Stimulated activated CD8-positive, alpha-beta memory T cell treated with anti-CD3 and anti-CD28 coated beads, Interleukin-7, amount 100 ng/mL, for 4 hours (primary cell): ENCODE data around the gene TYK2.
"Not testable (repeated sequence)": the region's sequence is repeated elsewhere in the genome, so short reads cannot be mapped to it uniquely, and the experiment has no call there.

ENCODE experiments used
- DNase-seq, 2 donors: peaks; one replicate each; pipeline ENCODE4 v3.0.0-alpha.2; 2020; ENCODE audit warnings: low read depth in 2 of 2

TYK2 gene

DNA sequence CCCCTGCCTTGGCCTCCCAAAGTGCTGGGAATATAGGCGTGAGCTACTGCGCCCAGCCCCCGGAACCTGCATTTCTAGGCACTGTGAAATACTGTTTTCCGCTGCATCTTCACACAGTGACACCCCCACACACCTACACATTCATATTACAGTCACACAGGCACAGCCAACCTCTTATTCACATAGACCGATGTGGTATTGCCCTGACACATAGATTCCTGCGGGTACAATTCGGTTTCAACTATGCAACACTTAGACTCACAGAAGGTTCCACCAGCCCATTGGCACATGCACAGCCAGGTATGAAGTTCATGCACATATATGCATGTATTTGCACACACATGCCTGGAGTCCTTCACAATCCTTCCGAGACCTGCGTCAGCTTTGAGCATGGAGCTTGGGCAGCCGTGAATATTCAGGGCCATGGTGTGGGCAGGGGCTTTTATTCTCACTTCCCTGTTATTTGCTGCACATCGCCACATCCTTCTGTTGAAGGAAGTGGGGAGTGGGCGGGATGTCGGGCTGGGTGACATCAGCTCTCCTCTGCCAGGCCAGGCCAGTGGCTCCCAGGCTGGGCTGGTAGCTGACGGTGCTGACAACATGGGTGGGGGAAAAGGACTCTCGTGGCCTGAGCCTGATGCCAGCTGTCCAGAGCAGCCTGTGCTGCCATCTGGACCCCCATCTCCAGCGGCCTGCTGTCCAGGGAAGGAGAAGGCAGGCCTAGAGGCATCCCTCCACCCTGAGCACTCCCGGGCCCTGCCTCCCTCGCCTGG, 28.3 kb upstream of the TYK2 start:
- peak; percentile 49 to 60 for DNase-seq

DNA sequence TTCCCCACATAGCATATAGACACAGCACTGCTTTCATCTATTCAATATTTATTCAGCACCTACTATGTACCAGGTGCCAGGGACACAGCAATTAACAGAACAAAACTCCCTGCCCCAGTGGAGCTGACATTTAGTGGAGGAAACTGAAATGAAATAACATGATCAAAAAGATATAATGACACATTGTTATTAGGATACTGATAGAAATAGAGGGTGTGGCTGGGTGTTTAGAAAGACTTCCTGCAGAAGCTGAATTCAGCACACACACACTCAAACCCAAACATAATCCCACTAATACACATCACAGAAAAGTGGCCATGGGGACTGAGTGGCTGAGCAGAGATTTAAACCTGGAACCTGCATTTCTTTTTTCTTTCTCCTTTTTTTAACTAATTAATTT, 26.7 kb upstream of the TYK2 start:
- no peak for DNase-seq

DNA sequence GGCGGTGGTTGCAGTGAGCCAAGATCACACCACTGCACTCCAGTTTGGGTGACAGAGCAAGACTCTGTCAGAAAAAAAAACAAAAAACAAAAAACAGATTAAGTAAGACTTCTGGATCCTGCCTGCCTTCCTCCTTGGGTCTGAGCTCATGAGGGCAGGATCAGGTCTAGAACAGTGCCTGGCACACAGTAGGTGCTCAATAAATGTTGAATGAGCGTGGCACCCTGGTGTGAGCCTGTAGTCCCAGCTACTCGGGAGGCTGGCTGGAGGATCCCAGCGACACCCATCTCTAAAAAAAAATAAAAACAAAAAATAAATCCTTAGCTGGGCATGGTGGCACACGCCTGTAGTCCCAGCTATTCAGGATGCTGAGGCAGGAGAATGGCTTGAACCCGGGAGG, 25.8 kb upstream of the TYK2 start:
- no peak for DNase-seq

DNA sequence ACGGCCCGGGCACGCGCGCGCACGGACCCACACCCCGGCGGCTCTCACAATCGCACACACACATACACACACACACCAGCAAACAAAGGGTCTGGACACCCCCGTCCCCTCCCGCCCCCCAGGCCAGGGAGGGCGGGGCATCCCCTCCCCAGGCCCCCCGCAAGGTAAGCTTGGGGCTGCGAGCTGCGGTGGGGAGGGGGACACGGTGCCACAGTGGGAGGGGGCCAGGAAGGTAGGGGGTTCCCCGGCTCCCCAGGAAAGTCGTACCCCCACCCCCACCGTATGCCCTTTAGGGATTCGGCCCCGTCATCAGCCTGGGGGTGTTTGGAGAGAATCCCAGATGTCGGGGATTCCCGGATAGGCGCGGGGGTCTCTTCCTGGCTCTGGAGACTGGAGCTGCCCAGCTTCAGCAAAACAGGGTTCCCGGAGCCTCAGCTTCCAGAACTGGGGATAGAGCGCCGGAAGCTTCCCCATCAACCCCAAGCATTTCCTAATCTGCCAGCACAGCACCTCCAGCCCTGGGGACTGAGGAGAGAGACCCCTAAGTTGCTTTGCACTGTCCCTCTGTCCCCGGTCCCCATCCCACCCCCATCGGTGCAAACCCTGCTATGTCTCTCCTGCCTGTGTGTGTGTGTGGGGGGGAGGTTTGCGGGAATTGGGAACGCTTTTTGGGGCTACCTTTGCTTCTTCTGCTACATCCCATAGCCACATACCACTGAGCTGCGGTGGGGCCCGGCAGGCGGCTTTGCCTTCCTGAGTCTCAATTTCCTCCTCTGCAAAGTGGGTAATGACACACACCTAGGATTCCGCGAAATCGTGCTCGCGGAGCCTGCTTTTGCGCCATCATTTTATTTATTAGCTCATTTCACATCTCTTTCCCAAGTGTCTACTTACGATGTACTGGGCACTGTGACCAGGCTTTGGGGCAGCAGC, 24.8 kb upstream of the TYK2 start:
- DNase-seq, result peak; percentile 52 to 57

DNA sequence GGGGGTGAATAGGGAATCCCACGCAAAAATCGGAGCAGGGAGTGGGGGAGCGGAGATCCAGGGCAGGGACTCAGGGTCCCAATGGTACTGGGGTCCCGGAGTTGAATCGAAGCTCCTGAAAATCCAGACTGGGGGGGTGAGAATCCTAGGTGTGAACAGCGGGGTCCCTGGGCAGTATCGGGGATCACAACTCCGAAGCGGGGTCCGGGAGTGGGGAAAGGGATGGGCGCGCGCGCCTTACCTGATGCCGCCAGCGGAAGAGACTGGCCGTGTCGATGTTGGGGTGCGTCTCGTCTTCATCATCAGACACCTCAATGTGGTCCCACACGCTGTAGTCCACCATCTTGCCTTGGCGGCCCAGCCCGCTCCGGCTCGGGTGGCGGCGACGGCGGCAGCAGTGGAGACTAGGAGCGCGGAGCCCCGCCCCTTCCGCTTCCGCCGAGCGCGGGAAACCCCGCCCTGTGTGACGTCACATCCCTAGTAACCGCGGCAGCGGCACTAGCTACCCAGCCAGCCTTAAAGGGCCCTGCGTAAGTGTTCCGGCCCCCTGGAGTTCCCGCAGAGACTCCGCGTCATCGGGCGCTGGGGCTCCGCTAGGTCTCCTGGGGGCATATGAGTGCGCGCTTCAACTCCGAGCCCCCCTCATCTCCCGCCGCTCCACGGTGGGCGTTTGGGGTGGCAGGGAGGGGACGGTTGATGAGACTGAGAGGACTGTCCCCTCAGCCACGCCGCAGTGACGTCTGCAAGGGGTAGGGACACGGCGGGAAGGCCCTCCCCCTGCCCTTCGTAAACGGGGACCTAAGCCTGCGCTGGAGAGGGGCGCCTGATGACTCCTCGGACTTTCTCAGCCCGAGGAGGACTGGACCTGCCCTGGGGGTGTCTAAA, 23.0 kb upstream of the TYK2 start, which contains the start of gene CDC37:
CDC37 (minus strand) TSS at position 406 of the 885 bp plus-strand sequence; CDS start at position 343, 63 bp downstream.
- peak; percentile 93 to 96 for DNase-seq

DNA sequence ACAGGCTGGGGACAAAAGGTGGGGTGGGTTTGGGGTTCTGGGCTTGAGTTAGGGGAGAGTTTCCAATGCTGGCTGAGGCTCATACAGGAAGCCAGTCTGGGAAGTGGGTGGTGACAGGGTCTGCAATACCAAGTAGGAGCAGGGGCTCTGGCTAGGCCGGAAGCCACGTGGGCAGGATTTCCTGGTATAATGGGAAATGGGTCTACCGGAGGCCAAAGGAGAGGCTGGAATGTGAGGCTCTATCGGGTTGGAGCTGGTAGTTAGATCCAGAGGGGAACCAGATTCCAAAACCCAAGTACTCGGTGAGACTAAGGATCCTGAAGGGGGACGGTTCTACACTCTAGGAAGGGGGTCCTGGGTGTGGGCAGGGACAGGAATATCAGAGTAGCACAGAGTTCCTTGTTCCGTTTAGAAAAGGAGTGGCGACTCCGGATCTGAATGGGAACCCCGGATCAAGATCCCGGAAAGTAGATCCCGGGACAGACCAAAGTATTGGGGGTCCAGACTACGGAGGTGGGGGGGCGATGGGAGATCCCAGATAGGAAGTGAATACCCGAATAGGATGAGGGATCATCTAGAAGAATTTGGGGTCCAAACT, 22.2 kb upstream of the TYK2 start:
- no peak for DNase-seq

DNA sequence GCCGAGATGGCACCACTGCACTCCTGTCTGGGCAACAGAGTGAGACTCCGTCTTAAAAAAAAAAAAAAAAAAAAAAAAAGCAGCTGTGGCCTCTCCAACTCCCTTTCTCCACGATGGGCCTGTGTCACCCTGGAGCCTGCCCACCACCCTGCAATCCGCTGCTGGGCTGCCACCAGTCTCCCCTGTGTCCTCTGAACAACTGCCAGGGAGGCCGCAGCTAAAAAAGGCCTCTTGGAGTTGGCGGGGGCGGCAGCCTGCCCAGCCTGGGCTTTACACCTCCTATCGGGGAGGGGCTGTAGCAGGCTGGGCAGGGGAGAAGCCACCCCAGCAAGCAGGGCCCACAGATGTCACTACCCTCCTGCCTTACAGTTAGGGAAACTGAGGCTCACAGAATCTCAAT, 19.5 kb upstream of the TYK2 start:
- no peak for DNase-seq

DNA sequence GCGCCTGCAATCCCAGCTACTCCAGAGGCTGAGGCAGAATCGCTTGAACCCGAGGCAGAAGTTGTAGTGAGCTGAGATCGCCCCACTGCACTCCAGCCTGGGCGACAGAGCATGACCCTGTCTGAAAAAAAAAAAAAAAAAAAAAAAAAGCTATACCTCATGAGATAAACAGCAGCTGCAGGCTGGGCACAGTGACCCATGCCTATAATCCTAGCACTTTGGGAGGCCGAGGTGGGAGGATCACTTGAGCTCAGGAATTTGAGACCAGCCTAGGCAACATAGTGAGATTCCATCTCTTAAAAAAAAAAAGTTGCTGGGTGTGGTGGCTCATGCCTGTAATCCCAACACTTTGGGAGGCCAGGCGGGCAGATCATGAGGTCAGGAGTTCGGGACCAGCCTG, 19.0 kb upstream of the TYK2 start:
- not testable (repeated sequence) for DNase-seq

DNA sequence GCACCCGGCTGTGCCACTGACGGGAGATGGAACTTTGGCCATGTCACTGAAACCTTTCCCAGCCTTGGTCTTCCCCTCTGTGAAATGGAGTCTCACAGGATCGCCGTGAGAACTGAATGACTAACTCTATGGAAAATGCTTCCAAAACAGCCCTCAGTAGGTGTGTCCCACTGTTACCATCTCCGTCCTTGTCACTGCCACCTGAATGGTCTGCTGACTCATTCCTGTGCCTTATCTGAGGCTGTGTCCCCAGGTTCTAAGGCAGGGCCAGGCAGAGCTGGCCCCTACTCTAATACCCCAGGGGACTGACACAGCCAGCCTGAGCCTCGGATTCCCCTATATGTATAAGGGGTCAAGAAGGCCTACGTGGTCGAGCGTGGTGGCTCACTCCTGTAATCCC, 18.4 kb upstream of the TYK2 start:
- DNase-seq, result no peak

DNA sequence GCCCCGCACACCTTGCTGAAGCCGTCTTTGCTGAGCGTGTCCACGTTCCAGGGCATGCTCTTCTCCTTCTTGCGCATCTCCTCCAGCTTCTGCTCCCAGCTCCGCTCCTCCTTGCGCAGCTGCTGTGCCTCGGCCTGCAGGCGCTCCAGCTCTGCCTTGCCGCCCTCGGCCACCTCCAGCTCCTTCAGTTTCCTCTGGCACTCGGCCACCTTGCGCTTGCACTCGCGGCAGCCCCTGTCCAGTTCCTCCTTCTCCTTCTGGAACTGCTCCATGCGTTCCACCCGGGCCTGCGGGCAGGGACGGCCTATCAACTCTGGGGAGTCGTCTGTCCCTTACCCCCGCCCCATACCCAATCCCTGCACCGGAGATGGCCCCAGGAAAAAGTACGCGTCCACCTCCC, 15.5 kb upstream of the TYK2 start:
- no peak for DNase-seq

DNA sequence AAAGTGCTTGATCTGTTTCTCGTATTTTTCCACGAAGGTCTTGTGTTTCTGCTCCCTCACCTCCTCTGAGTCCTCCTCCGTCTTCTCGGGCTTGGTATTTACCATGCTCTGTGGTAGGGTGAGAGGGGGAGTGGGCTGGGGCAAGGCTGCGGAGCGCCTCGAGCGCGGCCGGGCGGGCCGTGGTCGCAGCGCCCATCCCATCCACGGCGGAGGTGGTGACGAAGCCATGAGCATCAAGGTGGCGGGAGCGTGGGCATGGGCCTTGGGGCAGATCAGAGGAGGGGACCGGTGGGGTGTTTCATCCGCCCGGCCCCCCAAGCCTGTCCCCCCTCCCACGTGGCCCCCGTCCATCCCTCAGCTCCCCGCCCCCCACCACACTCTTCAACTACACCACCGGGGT, 15.1 kb upstream of the TYK2 start:
- no peak for DNase-seq

DNA sequence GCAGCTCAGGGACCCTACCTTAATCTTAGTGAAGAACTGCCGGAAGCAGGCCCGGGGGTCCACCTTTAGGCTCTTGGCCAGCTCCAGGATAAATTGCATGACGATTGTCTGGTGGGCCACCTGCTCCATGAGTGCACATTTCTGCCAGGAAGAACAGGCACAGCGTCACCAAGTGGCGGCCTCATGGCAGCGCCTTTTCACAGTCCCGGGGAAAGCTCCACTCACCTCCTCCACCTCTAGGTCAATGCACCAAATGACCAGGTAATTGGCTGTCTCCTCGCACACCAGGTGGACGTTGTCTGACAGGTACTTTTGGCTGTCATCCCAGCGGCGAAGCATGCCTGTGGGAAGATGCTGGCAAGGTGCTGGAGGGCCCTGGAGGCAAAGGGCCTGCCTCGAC, 14.6 kb upstream of the TYK2 start:
- no peak for DNase-seq

DNA sequence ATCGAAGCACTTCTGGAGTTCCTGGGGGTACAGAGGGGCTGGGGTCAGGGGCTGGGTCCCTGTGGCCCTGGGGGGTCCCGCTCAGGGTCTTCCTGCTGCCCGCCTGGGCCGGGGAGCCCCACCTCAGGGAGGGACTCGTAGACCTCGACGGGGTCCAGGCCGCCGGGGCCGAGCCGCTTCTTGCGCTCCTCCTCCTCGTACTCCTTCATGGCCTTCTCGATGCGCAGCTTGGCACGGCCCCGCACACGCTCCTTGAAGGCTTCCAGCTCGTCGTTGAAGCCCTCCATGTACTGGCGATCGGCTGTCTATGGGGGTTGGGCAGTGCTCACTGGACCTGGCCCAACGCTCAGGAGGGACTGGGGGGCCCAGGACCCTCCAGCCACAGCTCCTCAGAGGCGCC, 12.8 kb upstream of the TYK2 start:
- no peak for DNase-seq

DNA sequence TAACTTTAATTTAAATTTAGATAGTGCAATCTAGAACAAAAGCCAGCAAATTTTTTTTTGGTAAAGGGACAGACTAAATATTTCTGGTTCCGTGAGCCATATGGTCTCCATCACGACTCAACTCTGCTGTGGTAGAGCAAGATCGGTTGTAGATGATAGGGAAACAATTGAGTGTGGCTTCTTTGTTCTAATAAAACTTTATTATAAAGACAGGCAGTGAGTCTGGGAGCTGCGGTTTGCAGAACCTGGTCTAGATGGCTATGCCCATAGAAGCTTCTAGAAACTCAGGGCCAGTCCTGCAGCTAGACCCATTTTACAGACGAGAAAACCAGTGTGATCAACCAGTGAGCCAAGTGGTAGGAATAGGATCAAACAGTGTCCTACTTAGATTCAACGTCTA, 11.7 kb upstream of the TYK2 start:
- DNase-seq, result no peak

DNA sequence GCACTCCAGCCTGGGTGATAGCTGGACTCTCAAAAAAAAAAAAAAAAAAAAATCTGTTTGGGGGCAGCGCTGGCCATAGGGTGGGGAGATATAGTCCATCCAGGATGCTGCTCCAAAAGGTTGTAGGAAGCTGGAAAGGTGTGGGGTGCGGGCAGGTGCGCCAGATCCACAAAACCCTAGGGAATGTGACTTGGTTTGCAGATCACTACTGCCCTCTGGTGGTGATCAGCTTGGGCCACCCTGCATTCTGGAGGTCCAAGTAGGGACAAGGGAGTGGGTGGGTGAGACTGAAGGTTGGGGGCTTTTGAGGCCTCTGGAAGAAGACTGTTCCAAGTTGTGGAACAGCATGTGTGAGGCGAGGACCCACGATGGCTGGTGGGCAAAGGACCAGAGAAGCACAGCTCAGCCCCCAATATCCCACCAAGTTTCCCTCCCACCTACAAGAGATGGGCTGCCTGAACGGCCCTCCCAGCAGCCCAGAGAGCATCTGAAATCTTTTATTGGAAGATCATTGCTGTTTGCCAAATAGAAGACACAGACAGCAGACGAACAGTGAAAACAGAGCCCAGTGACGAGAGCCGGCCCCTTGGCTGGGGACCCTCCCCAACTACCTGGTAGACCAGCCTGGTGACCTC, 10.4 kb upstream of the TYK2 start:
- peak in 1 of 2 donors; percentile 52 for DNase-seq

DNA sequence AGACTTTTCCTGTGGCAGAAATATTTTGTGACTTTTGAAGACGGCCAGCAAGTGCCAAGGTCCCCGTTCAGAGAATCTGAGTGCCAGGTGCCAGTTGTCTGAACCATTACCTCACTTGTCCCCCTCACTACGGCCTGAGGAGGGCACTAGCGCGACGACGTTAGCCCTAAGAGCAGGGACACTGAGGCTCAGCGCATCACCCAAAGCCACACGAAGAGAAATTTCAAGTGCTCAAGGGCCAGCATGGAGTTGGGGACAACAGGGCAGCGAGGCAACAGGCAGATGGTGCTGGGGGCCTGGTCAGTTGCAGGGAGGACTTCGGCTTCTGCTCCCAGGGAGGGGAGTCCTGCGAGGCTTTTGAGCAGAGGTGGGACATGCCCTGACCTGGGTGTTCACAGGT, 9.5 kb upstream of the TYK2 start:
- no peak for DNase-seq

DNA sequence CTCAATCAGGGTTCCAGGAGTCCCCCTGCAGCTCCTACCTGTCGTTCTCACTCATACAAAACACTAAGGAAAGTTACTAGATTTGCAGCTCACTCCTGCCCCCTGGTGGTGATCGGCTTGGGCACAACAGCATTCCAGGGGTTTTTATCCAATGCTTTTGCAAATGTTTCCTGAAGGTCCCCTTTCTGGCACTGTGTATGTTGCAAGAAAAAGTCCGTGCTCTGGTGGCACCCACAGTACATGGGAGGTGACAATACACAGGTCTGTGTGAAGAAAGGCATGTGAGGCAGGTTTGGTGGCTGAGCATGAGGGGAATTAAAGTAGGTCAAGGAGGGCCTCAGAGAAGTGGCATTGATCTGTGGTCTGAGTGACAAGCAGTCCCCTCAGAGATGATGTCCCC, 8.6 kb upstream of the TYK2 start:
- DNase-seq, result peak; percentile 63 to 69

DNA sequence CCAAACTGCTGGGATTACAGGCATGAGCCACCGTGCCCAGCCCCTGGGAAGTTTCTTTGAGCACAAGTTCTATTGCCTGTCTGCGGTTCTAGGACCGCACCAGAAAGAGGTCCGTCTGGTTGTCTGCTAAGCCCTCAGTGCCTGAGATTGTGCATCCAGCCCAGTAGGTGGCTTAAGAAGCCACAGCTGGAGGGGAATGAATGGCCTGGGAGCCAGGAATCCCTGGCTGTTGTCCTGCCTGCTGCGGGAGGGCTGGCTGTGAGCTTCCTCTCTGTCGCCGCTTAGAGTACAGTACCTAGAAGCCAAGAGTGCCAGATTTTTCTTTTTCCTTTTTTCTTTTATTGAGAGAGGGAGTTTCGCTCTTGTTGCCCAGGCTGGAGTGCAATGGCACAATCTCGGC, 4.2 kb upstream of the TYK2 start:
- no peak for DNase-seq

DNA sequence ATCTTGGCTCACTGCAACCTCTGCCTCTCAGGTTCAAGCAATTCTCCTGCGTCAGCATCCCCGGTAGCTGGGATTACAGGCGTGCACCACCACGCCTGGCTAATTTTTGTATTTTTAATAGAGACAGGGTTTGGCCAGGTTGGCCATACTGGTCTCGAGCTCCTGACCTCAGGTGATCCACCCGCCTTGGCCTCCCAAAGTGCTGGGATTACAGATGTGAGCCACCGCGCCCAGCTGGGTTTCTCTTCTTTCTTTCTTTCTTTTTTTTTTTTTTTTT, 2.8 kb upstream of the TYK2 start:
- DNase-seq, result not testable (repeated sequence)

DNA sequence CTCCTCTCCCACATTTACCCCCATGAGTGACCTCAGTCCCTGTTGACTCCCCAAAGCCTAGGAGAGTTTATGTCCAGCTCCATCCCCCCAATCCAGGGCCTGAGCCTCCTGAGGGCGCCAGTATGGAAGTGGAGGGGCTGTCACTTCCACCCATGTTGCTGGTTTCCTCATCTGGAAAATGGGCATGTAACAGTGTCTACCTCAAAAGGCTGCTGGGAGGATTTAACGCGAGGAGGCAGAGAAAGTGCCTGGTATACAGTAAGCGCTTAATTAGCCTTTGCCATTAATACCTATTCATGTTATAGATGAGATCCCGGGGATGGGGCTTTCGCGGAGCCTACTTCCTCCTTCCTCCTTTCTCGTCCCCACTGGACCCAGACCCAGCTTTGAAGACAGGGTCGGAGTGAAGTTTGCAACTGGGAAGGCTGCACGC, 476 bp downstream of the TYK2 start:
- DNase-seq, result no peak

DNA sequence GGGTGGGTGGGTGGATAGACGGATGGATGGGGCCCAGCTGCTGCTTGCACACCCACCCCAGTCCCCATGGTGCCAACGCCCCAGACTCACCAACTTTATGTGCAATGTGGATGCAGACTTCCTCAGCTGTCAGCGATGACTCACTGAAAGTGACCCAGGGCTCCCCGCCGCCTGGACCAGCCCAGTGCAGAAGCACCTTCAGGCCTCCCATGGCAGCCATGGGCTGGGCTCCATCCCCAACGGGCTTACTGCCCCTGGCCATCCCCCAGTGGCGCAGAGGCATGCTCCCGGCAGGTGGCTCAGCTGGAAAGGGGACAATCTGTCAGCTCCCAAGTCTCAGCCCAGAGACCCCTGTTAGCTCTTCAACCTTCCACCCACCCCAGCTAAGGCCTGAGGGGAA, 2.2 kb downstream of the TYK2 start:
- no peak for DNase-seq
